ENCODE data around the gene CTNNBL1.
A peak's percentile ranks its signal among the peaks of the same experiment; 100 is the strongest.

The CTNNBL1 gene

GRCh38 chr20:37915434-37915787 is 221.6 kb downstream of the CTNNBL1 start:
- no peak for DNase-seq (ENCODE audit: low read depth)
- no peak for TF ChIP-seq POLR2A (IDR thresholded peaks at IDR 0.05; ENCODE audit: extremely low read depth, insufficient read length)
- no peak for TF ChIP-seq CTCF (IDR thresholded peaks at IDR 0.05; ENCODE audit: low read depth, low read length)
- no peak for TF ChIP-seq MYC (IDR thresholded peaks at IDR 0.05; ENCODE audit: low read depth, low read length)
- TF ChIP-seq MAX (IDR thresholded peaks at IDR 0.05; ENCODE audit: low read depth, low read length) = no peak
- H3K4me3 ChIP-seq (ENCODE audit: low read depth, low read length) = no peak overlapping the region

GRCh38 chr20:37915800-37916570 is 222.2 kb downstream of the CTNNBL1 start:
- TF ChIP-seq CTCF (IDR thresholded peaks at IDR 0.05; ENCODE audit: low read depth, low read length) = no peak
- no peak for TF ChIP-seq POLR2A (IDR thresholded peaks at IDR 0.05; ENCODE audit: extremely low read depth, insufficient read length)
- no peak for TF ChIP-seq MAX (IDR thresholded peaks at IDR 0.05; ENCODE audit: low read depth, low read length)
- TF ChIP-seq MYC (IDR thresholded peaks at IDR 0.05; ENCODE audit: low read depth, low read length) = no peak
- no peak for DNase-seq (ENCODE audit: low read depth)
- no peak overlapping the region for H3K4me3 ChIP-seq (ENCODE audit: low read depth, low read length)

- peak; percentile 58 for DNase-seq (ENCODE audit: low read depth)
- no peak for TF ChIP-seq CTCF (IDR thresholded peaks at IDR 0.05; ENCODE audit: low read depth, low read length)
- TF ChIP-seq MYC (IDR thresholded peaks at IDR 0.05; ENCODE audit: low read depth, low read length) = no peak
- no peak for TF ChIP-seq POLR2A (IDR thresholded peaks at IDR 0.05; ENCODE audit: extremely low read depth, insufficient read length)
- no peak for TF ChIP-seq MAX (IDR thresholded peaks at IDR 0.05; ENCODE audit: low read depth, low read length)
- H3K4me3 ChIP-seq (ENCODE audit: low read depth, low read length) = no peak overlapping the region
Observed at GRCh38 chr20:37917461-37917860, 223.6 kb downstream of the CTNNBL1 start.

- DNase-seq (ENCODE audit: low read depth) = no peak
- H3K4me3 ChIP-seq (ENCODE audit: low read depth, low read length) = no peak overlapping the region
- TF ChIP-seq CTCF (IDR thresholded peaks at IDR 0.05; ENCODE audit: low read depth, low read length) (no peak), MAX (IDR thresholded peaks at IDR 0.05; ENCODE audit: low read depth, low read length) (no peak), MYC (IDR thresholded peaks at IDR 0.05; ENCODE audit: low read depth, low read length) (no peak), POLR2A (IDR thresholded peaks at IDR 0.05; ENCODE audit: extremely low read depth, insufficient read length) (no peak)
Observed at GRCh38 chr20:37918035-37918434, 224.2 kb downstream of the CTNNBL1 start.

GRCh38 chr20:37919389-37920040 is 225.7 kb downstream of the CTNNBL1 start:
- DNase-seq (ENCODE audit: low read depth) = no peak
- TF ChIP-seq POLR2A (IDR thresholded peaks at IDR 0.05; ENCODE audit: extremely low read depth, insufficient read length) = no peak
- TF ChIP-seq MAX (IDR thresholded peaks at IDR 0.05; ENCODE audit: low read depth, low read length) = no peak
- no peak for TF ChIP-seq MYC (IDR thresholded peaks at IDR 0.05; ENCODE audit: low read depth, low read length)
- no peak for TF ChIP-seq CTCF (IDR thresholded peaks at IDR 0.05; ENCODE audit: low read depth, low read length)
- H3K4me3 ChIP-seq (ENCODE audit: low read depth, low read length) = no peak overlapping the region

All from NB4 (cell line).